ENCODE results near the gene SMPDL3B. TPM values are rescaled to one million over a fixed set of nuclear protein-coding genes. Genes with fewer than 3 reads are reported as not detected.
A peak's percentile ranks its signal among the peaks of the same experiment; 100 is the strongest.

SMPDL3B gene
- total RNA-seq, 3 donors from 2014 or later (not counting 1 experiment from before 2014, with no cell fraction given) = 0.24 to 0.88 (median 0.75) TPM

DNA sequence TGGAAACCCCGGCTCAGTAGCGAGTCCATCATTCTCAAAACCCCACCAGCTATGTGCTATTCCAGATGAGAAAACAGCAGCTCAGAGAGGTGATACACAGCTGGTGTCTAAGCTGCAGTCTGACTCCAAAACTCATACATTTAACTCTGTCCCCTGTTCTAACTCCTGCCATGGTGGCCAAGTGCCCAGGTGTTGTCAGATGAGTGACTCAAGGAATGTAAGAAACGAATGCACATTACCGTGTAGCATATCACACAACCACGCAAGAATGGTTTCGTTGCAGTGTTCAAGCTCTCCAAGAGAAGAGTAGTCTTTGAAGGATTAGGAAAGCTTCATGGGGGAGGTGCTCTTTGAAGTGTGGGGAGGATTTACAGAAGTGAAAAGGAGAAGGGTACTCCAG lies 20.3 kb downstream of the SMPDL3B start:
- Mint-ChIP-seq H3K9me3 (no peaks in the 10 kb centered on the region), H3K4me3 (no peak overlapping the region), H3K36me3 (no peaks in the 10 kb centered on the region), H3K4me1 (peaks cover 0 to 10% of the 10 kb centered on the region in 2 donors), H3K27ac (no peak overlapping the region), H3K27me3 (ENCODE audit: low read depth in 2 of 2) (no peaks in the 10 kb centered on the region)
- no peak for ATAC-seq
- intact Hi-C loops (cut with micrococcal nuclease) = loop anchor here (5.0 kb wide), 1 partner anchor 58 kb away; no protein-coding TSS in a partner anchor
- peaks cover 11% of the 10 kb centered on the region for H3K4me1 ChIP-seq (ENCODE audit: control insufficient read depth, insufficient read depth, low read length)
- H3K4me3 ChIP-seq (ENCODE audit: low read length) = no peak overlapping the region
- 95% methylated on average over 6 of the region's 6 CpGs for WGBS (ENCODE audit: insufficient coverage)
- H3K27me3 ChIP-seq (ENCODE audit: control insufficient read depth, insufficient read depth, low read length) = no peaks in the 10 kb centered on the region
- DNase-seq = no peak
- H3K9me3 ChIP-seq (ENCODE audit: control insufficient read depth, insufficient read depth, low read length) = no peaks in the 10 kb centered on the region
- no peak overlapping the region for H3K27ac ChIP-seq (ENCODE audit: low read length)
- TF ChIP-seq, protein P1, sequence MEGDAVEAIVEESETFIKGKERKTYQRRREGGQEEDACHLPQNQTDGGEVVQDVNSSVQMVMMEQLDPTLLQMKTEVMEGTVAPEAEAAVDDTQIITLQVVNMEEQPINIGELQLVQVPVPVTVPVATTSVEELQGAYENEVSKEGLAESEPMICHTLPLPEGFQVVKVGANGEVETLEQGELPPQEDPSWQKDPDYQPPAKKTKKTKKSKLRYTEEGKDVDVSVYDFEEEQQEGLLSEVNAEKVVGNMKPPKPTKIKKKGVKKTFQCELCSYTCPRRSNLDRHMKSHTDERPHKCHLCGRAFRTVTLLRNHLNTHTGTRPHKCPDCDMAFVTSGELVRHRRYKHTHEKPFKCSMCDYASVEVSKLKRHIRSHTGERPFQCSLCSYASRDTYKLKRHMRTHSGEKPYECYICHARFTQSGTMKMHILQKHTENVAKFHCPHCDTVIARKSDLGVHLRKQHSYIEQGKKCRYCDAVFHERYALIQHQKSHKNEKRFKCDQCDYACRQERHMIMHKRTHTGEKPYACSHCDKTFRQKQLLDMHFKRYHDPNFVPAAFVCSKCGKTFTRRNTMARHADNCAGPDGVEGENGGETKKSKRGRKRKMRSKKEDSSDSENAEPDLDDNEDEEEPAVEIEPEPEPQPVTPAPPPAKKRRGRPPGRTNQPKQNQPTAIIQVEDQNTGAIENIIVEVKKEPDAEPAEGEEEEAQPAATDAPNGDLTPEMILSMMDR (IDR thresholded peaks at IDR 0.05) = no peak
- no peaks in the 10 kb centered on the region for H3K36me3 ChIP-seq (ENCODE audit: control insufficient read depth, insufficient read depth, low read length)

DNA sequence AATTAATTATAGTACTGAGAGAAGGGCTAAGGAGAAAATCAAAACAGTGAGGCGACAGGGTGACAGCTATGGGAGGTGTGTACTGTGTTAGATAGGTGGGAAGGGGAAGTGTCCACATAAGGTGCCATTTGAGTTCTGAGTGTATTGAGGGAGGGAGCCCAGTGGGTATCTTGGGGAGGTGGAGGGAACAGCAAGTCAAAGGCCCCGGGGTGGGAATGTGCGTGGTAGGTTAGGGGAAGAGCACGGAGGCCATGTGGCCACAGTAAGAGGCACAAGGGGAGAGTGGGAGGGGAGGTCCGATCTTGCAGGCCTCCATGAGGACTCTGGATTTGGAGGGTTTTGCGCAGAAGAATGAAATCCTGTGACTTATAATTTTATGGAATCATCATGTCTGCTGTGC lies 22.0 kb downstream of the SMPDL3B start:
- no peaks in the 10 kb centered on the region for H3K36me3 Mint-ChIP-seq
- no peaks in the 10 kb centered on the region for H3K9me3 Mint-ChIP-seq
- Histone ChIP-seq H3K4me1 (ENCODE audit: control insufficient read depth, insufficient read depth, low read length) (peaks cover 27% of the 10 kb centered on the region), H3K4me3 (ENCODE audit: low read length) (no peak overlapping the region), H3K27ac (ENCODE audit: low read length) (no peak overlapping the region), H3K9me3 (ENCODE audit: control insufficient read depth, insufficient read depth, low read length) (no peaks in the 10 kb centered on the region), H3K27me3 (ENCODE audit: control insufficient read depth, insufficient read depth, low read length) (no peaks in the 10 kb centered on the region), H3K36me3 (ENCODE audit: control insufficient read depth, insufficient read depth, low read length) (no peaks in the 10 kb centered on the region)
- no peaks in the 10 kb centered on the region for H3K27me3 Mint-ChIP-seq (ENCODE audit: low read depth in 2 of 2)
- no peak for ATAC-seq
- peak overlapping the region; percentile 54 for H3K4me3 Mint-ChIP-seq
- TF ChIP-seq, protein P1 (IDR thresholded peaks at IDR 0.05) = no peak
- 81% methylated on average over 6 of the region's 6 CpGs for WGBS (ENCODE audit: insufficient coverage)
- no peak overlapping the region for H3K27ac Mint-ChIP-seq
- DNase-seq = no peak
- H3K4me1 Mint-ChIP-seq = peaks cover 8 to 20% of the 10 kb centered on the region in 2 donors
- intact Hi-C loops (cut with micrococcal nuclease) = loop anchor here (5.0 kb wide), 1 partner anchor 59 kb away; no protein-coding TSS in a partner anchor

DNA sequence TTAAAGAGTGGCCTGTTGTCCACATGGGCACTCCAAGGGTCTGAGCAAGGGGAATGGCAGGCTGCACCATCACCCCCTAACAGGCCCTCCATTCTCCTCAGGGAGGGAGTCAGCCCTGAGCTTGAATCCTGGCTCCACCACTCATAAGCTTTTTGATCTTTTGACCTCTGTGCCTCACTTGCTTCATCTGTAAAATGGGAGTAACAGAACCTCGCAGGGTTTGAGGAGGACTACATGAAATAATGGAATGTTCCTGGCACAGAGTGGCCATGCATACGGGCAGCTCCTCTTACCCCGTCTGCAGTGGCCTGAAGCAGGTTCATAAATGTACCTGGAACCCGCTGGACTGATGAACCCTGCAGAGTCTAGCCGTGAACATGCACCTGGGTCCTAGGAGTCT lies 22.9 kb downstream of the SMPDL3B start:
- H3K36me3 Mint-ChIP-seq = no peaks in the 10 kb centered on the region

More for the DNA sequence above, 22.9 kb downstream of the SMPDL3B start:
- H3K27me3 ChIP-seq (ENCODE audit: control insufficient read depth, insufficient read depth, low read length) = no peaks in the 10 kb centered on the region
- no peak for ATAC-seq
- Mint-ChIP-seq H3K4me1 (peaks cover 12 to 24% of the 10 kb centered on the region in 2 donors), H3K9me3 (no peaks in the 10 kb centered on the region), H3K27ac (no peak overlapping the region), H3K27me3 (ENCODE audit: low read depth in 2 of 2) (no peaks in the 10 kb centered on the region), H3K4me3 (peak overlapping the region; percentile 53)
- TF ChIP-seq, protein P1 (IDR thresholded peaks at IDR 0.05) = no peak
- no peaks in the 10 kb centered on the region for H3K9me3 ChIP-seq (ENCODE audit: control insufficient read depth, insufficient read depth, low read length)
- no peak overlapping the region for H3K27ac ChIP-seq (ENCODE audit: low read length)
- H3K4me3 ChIP-seq (ENCODE audit: low read length) = no peak overlapping the region
- H3K4me1 ChIP-seq (ENCODE audit: control insufficient read depth, insufficient read depth, low read length) = peaks cover 30% of the 10 kb centered on the region
- WGBS (ENCODE audit: insufficient coverage) = 94% methylated on average over 5 of the region's 5 CpGs
- no peak for DNase-seq
- H3K36me3 ChIP-seq (ENCODE audit: control insufficient read depth, insufficient read depth, low read length) = no peaks in the 10 kb centered on the region
- intact Hi-C loops (cut with micrococcal nuclease) = loop anchor here (5.0 kb wide), 1 partner anchor 60 kb away; no protein-coding TSS in a partner anchor
